Stimulated activated CD8-positive, alpha-beta memory T cell treated with anti-CD3 and anti-CD28 coated beads, Interleukin-12 subunit alpha, Interleukin-12 subunit beta, amount 100 ng/mL, for 4 hours (primary cell): Measurements from ENCODE around the gene ERMN.
"Not testable (repeated sequence)": the region's sequence is repeated elsewhere in the genome, so short reads cannot be mapped to it uniquely, and the experiment has no call there.

Source experiments
- DNase-seq: peaks from one replicate; pipeline ENCODE4 v3.0.0-alpha.2; 2020; ENCODE audit warnings: low read depth

ERMN gene

GRCh38 chr2:157292853-157293252 lies 32.8 kb downstream of the ERMN start:
- no peak for DNase-seq

GRCh38 chr2:157291018-157291417 lies 34.6 kb downstream of the ERMN start:
- DNase-seq = no peak

GRCh38 chr2:157290525-157290924 lies 35.1 kb downstream of the ERMN start:
- DNase-seq = no peak

GRCh38 chr2:157287160-157287559 lies 38.5 kb downstream of the ERMN start:
- no peak for DNase-seq

GRCh38 chr2:157283468-157283867 lies 42.2 kb downstream of the ERMN start:
- DNase-seq = no peak

- no peak for DNase-seq
Measured at GRCh38 chr2:157281316-157281715, 44.3 kb downstream of the ERMN start.

GRCh38 chr2:157279311-157279710 lies 46.3 kb downstream of the ERMN start:
- not testable (repeated sequence) for DNase-seq

GRCh38 chr2:157271590-157272203 lies 53.9 kb downstream of the ERMN start:
- no peak for DNase-seq

GRCh38 chr2:157269922-157270321 lies 55.7 kb downstream of the ERMN start:
- DNase-seq = no peak

GRCh38 chr2:157269060-157269459 lies 56.6 kb downstream of the ERMN start:
- DNase-seq = no peak
